MM.1S (cell line): Measurements from ENCODE around the gene USP33.

Source experiments
- DNase-seq: peaks from one replicate; pipeline ENCODE4 v3.0.0-alpha.2; 2015
- H2AFZ ChIP-seq: fragments of 300-600 bp; sonication (generic); 2 replicates; pipeline ENCODE4 v1.6.0; 2016; ENCODE audit warnings: antibody characterized with exemption, low read length
- H3F3A ChIP-seq: fragments of 300-600 bp; sonication (generic); 2 replicates; pipeline ENCODE4 v1.6.1; 2016; ENCODE audit warnings: mild to moderate bottlenecking, antibody characterized with exemption, low read length, moderate library complexity, mixed read lengths; ENCODE audit not compliant: insufficient read depth
- H3K27ac ChIP-seq: fragments of 300-600 bp; sonication (generic); 2 replicates; pipeline ENCODE4 v1.5.1; 2016; ENCODE audit warnings: mild to moderate bottlenecking, low read length
- H3K27me3 ChIP-seq: fragments of 300-600 bp; sonication (generic); replicated peaks from 2 replicates; pipeline ENCODE4 v1.6.0; 2016; ENCODE audit warnings: low read length; ENCODE audit not compliant: insufficient read depth
- H3K36me3 ChIP-seq: fragments of 300-600 bp; sonication (generic); replicated peaks from 2 replicates; pipeline ENCODE4 v1.6.1; 2016; ENCODE audit warnings: mild to moderate bottlenecking, low read length, mixed read lengths; ENCODE audit not compliant: insufficient read depth
- H3K4me1 ChIP-seq: fragments of 300-600 bp; sonication (generic); 2 replicates; pipeline ENCODE4 v1.6.1; 2016; ENCODE audit warnings: low read length, mixed read lengths
- H3K4me2 ChIP-seq: fragments of 300-600 bp; sonication (generic); 2 replicates; pipeline ENCODE4 v1.6.0; 2016; ENCODE audit warnings: low read depth, low read length
- H3K4me3 ChIP-seq: fragments of 300-600 bp; sonication (generic); 2 replicates; pipeline ENCODE4 v1.5.1; 2016; ENCODE audit warnings: low read length, mixed read lengths
- H3K79me2 ChIP-seq: fragments of 300-600 bp; sonication (generic); 2 replicates; pipeline ENCODE4 v1.6.1; 2016; ENCODE audit warnings: mixed run types, low read length, mixed read lengths
- H3K9ac ChIP-seq: fragments of 300-600 bp; sonication (generic); 2 replicates; pipeline ENCODE4 v1.6.1; 2016; ENCODE audit warnings: low read length, mixed read lengths
- H3K9me2 ChIP-seq: fragments of 300-600 bp; sonication (generic); replicated peaks from 2 replicates; pipeline ENCODE4 v1.6.1; 2016; ENCODE audit warnings: mild to moderate bottlenecking, low read length, mixed read lengths; ENCODE audit not compliant: insufficient read depth
- H3K9me3 ChIP-seq: fragments of 300-600 bp; sonication (generic); replicated peaks from 2 replicates; pipeline ENCODE4 v1.6.1; 2016; ENCODE audit warnings: mild to moderate bottlenecking, low read length, mixed read lengths; ENCODE audit not compliant: insufficient read depth
- H4K20me1 ChIP-seq: fragments of 300-600 bp; sonication (generic); 2 replicates; pipeline ENCODE4 v1.6.1; 2016; ENCODE audit warnings: mild to moderate bottlenecking, low read length, moderate library complexity, mixed read lengths; ENCODE audit not compliant: insufficient read depth
- CTCF ChIP-seq: fragments of 300-600 bp; sonication (generic); IDR thresholded peaks from 2 replicates; pipeline ENCODE4 v1.5.1; 2016; ENCODE audit warnings: antibody characterized with exemption, low read length, mixed read lengths
- EZH2 ChIP-seq: fragments of 300-600 bp; sonication (generic); optimal IDR thresholded peaks from 2 replicates; pipeline ENCODE3; 2017; ENCODE audit warnings: low read depth, mild to moderate bottlenecking, antibody characterized with exemption, low read length, mixed read lengths
- EZH2phosphoT487 ChIP-seq: fragments of 300-600 bp; sonication (generic); IDR thresholded peaks from 2 replicates; pipeline ENCODE4 v1.6.1; 2018; ENCODE audit warnings: antibody characterized with exemption, low read length

USP33 gene

GRCh38 chr1:77732090-77732489 lies 27.6 kb downstream of the USP33 start:
- H3K79me2 ChIP-seq, result no peaks in the 10 kb centered on the region; the same call in 1 of the 2 replicates
- H3K27ac ChIP-seq, result no peak overlapping the region
- TF ChIP-seq EZH2phosphoT487 (no peak), CTCF (no peak), EZH2 (no peak)
- H3K4me2 ChIP-seq, result no peak overlapping the region
- no peak for DNase-seq
- no peaks in the 10 kb centered on the region for H3K9me3 ChIP-seq
- H3K4me3 ChIP-seq, result no peak overlapping the region
- H3K9ac ChIP-seq, result no peak overlapping the region
- no peaks in the 10 kb centered on the region for H3K9me2 ChIP-seq
- no peak overlapping the region for H2AFZ ChIP-seq
- H3F3A ChIP-seq, result no peaks in the 10 kb centered on the region
- no peaks in the 10 kb centered on the region for H3K27me3 ChIP-seq
- no peaks in the 10 kb centered on the region for H3K4me1 ChIP-seq
- H4K20me1 ChIP-seq, result no peaks in the 10 kb centered on the region
- H3K36me3 ChIP-seq, result no peaks in the 10 kb centered on the region

- no peaks in the 10 kb centered on the region for H3K79me2 ChIP-seq
- DNase-seq, result no peak
- no peaks in the 10 kb centered on the region for H3K9me3 ChIP-seq
- H3K9me2 ChIP-seq, result no peaks in the 10 kb centered on the region
- H2AFZ ChIP-seq, result no peak overlapping the region
- H3K4me3 ChIP-seq, result no peak overlapping the region
- TF ChIP-seq CTCF, result no peak
- TF ChIP-seq EZH2phosphoT487, result no peak
- no peak for TF ChIP-seq EZH2
- no peak overlapping the region for H3K9ac ChIP-seq
- no peaks in the 10 kb centered on the region; the same call in 1 of the 2 replicates for H3F3A ChIP-seq
- H3K27ac ChIP-seq, result no peak overlapping the region
- peaks cover 8% of the 10 kb centered on the region for H3K36me3 ChIP-seq
- no peaks in the 10 kb centered on the region for H3K27me3 ChIP-seq
- 0 out of 2 replicates have a peak, but pooled peaks cover 5% of the 10 kb centered on the region for H4K20me1 ChIP-seq
- no peak overlapping the region for H3K4me2 ChIP-seq
- H3K4me1 ChIP-seq, result no peaks in the 10 kb centered on the region
Observed at GRCh38 chr1:77725706-77726105, 33.9 kb downstream of the USP33 start.

- Histone ChIP-seq H2AFZ (no peak overlapping the region), H4K20me1 (no peaks in the 10 kb centered on the region; the same call in 1 of the 2 replicates), H3K4me2 (no peak overlapping the region), H3K4me1 (no peaks in the 10 kb centered on the region), H3K79me2 (no peaks in the 10 kb centered on the region), H3K36me3 (peaks cover 9% of the 10 kb centered on the region), H3K9ac (no peak overlapping the region), H3F3A (no peaks in the 10 kb centered on the region; the same call in 1 of the 2 replicates), H3K27ac (no peak overlapping the region), H3K9me3 (no peaks in the 10 kb centered on the region), H3K4me3 (no peak overlapping the region), H3K27me3 (no peaks in the 10 kb centered on the region), H3K9me2 (no peaks in the 10 kb centered on the region)
- no peak for DNase-seq
- TF ChIP-seq EZH2phosphoT487, result no peak
- no peak for TF ChIP-seq EZH2
- TF ChIP-seq CTCF, result no peak
Observed at GRCh38 chr1:77718181-77718580, 41.5 kb downstream of the USP33 start.
